H9 (cell line): ENCODE measurements around the gene APLP2. TPM values are rescaled to one million over a fixed set of nuclear protein-coding genes. Genes with fewer than 3 reads are reported as not detected.

Experiments used
- DNase-seq: peaks from one replicate; pipeline ENCODE4 v3.0.0-alpha.2; 2017
- H2AFZ ChIP-seq: one replicate; pipeline ENCODE4 v1.6.1; 2013; ENCODE audit warnings: mild to moderate bottlenecking, low read length, control low read depth, moderate library complexity
- H2AK5ac ChIP-seq: 2 replicates; pipeline ENCODE4 v1.6.1; 2013; ENCODE audit warnings: low read length, control low read depth, mixed read lengths; ENCODE audit not compliant: insufficient read length
- H2BK120ac ChIP-seq: one replicate; pipeline ENCODE4 v1.6.1; 2013; ENCODE audit warnings: low read depth, mild to moderate bottlenecking, low read length, control low read depth, inconsistent platforms; ENCODE audit not compliant: poor library complexity, severe bottlenecking
- H2BK12ac ChIP-seq: 2 replicates; pipeline ENCODE4 v1.6.1; 2013; ENCODE audit warnings: low read length, control low read depth, mixed read lengths, low read depth; ENCODE audit not compliant: insufficient read length
- H2BK15ac ChIP-seq: 2 replicates; pipeline ENCODE4 v1.6.1; 2013; ENCODE audit warnings: low read depth, low read length, control low read depth
- H2BK20ac ChIP-seq: one replicate; pipeline ENCODE4 v1.6.1; 2013; ENCODE audit warnings: low read depth, mild to moderate bottlenecking, low read length, control low read depth, inconsistent platforms; ENCODE audit not compliant: poor library complexity, severe bottlenecking
- H2BK5ac ChIP-seq: 2 replicates; pipeline ENCODE4 v1.6.1; 2013; ENCODE audit warnings: low read length, control low read depth, mixed read lengths; ENCODE audit not compliant: insufficient read length
- H3K14ac ChIP-seq: 2 replicates; pipeline ENCODE4 v1.6.1; 2013; ENCODE audit warnings: low read length, control low read depth; ENCODE audit not compliant: insufficient read depth
- H3K18ac ChIP-seq: 2 replicates; pipeline ENCODE4 v1.6.1; 2013; ENCODE audit warnings: low read depth, mild to moderate bottlenecking, mixed read lengths, low read length, control low read depth; ENCODE audit not compliant: insufficient read length
- H3K23ac ChIP-seq: 2 replicates; pipeline ENCODE4 v1.6.1; 2013; ENCODE audit warnings: low read length, control low read depth, mixed read lengths, low read depth; ENCODE audit not compliant: insufficient read length
- H3K23me2 ChIP-seq: 2 replicates; pipeline ENCODE4 v1.6.1; 2013; ENCODE audit warnings: low read depth, mild to moderate bottlenecking, mixed read lengths, low read length, control low read depth; ENCODE audit not compliant: insufficient read length, poor library complexity, severe bottlenecking
- H3K27ac ChIP-seq: 2 replicates; pipeline ENCODE4 v1.5.1; 2013; ENCODE audit warnings: low read length, control low read depth, mixed read lengths, low read depth; ENCODE audit not compliant: insufficient read length
- H3K27me3 ChIP-seq: 2 replicates; pipeline ENCODE4 v1.6.1; 2013; ENCODE audit warnings: low read length, control low read depth, inconsistent platforms; ENCODE audit not compliant: insufficient read depth
- H3K4ac ChIP-seq: 2 replicates; pipeline ENCODE4 v1.6.1; 2013; ENCODE audit warnings: low read depth, mild to moderate bottlenecking, control low read depth, inconsistent platforms, low read length, moderate library complexity
- H3K4me1 ChIP-seq: 2 replicates; pipeline ENCODE4 v1.6.1; 2013; ENCODE audit warnings: low read length, control low read depth, inconsistent platforms; ENCODE audit not compliant: insufficient read depth
- H3K4me2 ChIP-seq: 2 replicates; pipeline ENCODE4 v1.6.1; 2013; ENCODE audit warnings: low read length, control low read depth, mixed read lengths; ENCODE audit not compliant: insufficient read length, insufficient read depth
- H3K56ac ChIP-seq: 2 replicates; pipeline ENCODE4 v1.6.1; 2013; ENCODE audit warnings: low read depth, mild to moderate bottlenecking, mixed read lengths, low read length, control low read depth; ENCODE audit not compliant: insufficient read length
- H3K79me1 ChIP-seq: 2 replicates; pipeline ENCODE4 v1.6.1; 2013; ENCODE audit warnings: low read depth, mild to moderate bottlenecking, moderate library complexity, low read length, control low read depth, inconsistent platforms; ENCODE audit not compliant: insufficient read depth, poor library complexity, severe bottlenecking
- H3K79me2 ChIP-seq: 2 replicates; pipeline ENCODE4 v1.6.1; 2013; ENCODE audit warnings: low read length, control low read depth, inconsistent platforms; ENCODE audit not compliant: insufficient read depth
- H3K9ac ChIP-seq: 2 replicates; pipeline ENCODE4 v1.6.1; 2013; ENCODE audit warnings: low read length, control low read depth, mixed read lengths; ENCODE audit not compliant: insufficient read length; ENCODE audit errors: extremely low read depth
- H3K9me3 ChIP-seq: one replicate; pipeline ENCODE4 v1.6.1; 2013; ENCODE audit warnings: low read depth, low read length, inconsistent platforms; ENCODE audit not compliant: control insufficient read depth
- H3T11ph ChIP-seq: one replicate; pipeline ENCODE4 v1.6.1; 2013; ENCODE audit warnings: mild to moderate bottlenecking, low read length, control low read depth, inconsistent platforms
- H4K20me1 ChIP-seq: one replicate; pipeline ENCODE4 v1.6.1; 2013; ENCODE audit not compliant: control insufficient read depth, insufficient read length, insufficient read depth
- H4K5ac ChIP-seq: 2 replicates; pipeline ENCODE4 v1.6.1; 2013; ENCODE audit warnings: low read depth, mild to moderate bottlenecking, mixed read lengths, low read length, control low read depth; ENCODE audit not compliant: insufficient read length
- H4K8ac ChIP-seq: replicated peaks from 2 replicates; pipeline ENCODE4 v1.6.1; 2013; ENCODE audit warnings: low read length, control low read depth, mixed read lengths, low read depth; ENCODE audit not compliant: insufficient read length
- H4K91ac ChIP-seq: 2 replicates; pipeline ENCODE4 v1.6.1; 2013; ENCODE audit warnings: low read depth, mild to moderate bottlenecking, moderate library complexity, mixed read lengths, low read length, control low read depth; ENCODE audit not compliant: insufficient read length
- H3K27ac Mint-ChIP-seq, 3 experiments: 2 replicates in 2 of 3; 3 replicates in 1 of 3; pipeline ENCODE4 v1.8.0; 2020 to 2021; ENCODE audit warnings: mixed read lengths in 3 of 3, mild to moderate bottlenecking in 1 of 3, moderate library complexity in 1 of 3
- H3K27me3 Mint-ChIP-seq: 2 replicates; pipeline ENCODE4 v1.8.0; 2021; ENCODE audit warnings: low read depth, mild to moderate bottlenecking, moderate library complexity, mixed read lengths
- H3K36me3 Mint-ChIP-seq, 3 experiments: 2 replicates in 2 of 3; 3 replicates in 1 of 3; pipeline ENCODE4 v1.8.0; 2020 to 2021; ENCODE audit warnings: low read depth in 3 of 3, mixed read lengths in 3 of 3; ENCODE audit not compliant: insufficient read depth in 1 of 3
- H3K4me1 Mint-ChIP-seq, 2 experiments: 2 replicates each; pipeline ENCODE4 v1.8.0; 2020; ENCODE audit warnings: mixed read lengths in 2 of 2
- H3K4me3 Mint-ChIP-seq, 2 experiments: 2 replicates in 1 of 2; 3 replicates in 1 of 2; pipeline ENCODE4 v1.8.0; 2020 to 2021; ENCODE audit warnings: mild to moderate bottlenecking in 2 of 2, mixed read lengths in 2 of 2, moderate library complexity in 1 of 2
- H3K9me3 Mint-ChIP-seq, 2 experiments: 2 replicates in 1 of 2; 3 replicates in 1 of 2; pipeline ENCODE4 v1.8.0; 2020; ENCODE audit warnings: mild to moderate bottlenecking in 2 of 2, mixed read lengths in 2 of 2, moderate library complexity in 1 of 2
- CTCF ChIP-seq: fragments of 200-600 bp; sonication (generic); conservative IDR thresholded peaks from 3 replicates; pipeline ENCODE4 v1.8.0; 2021; ENCODE audit warnings: antibody characterized with exemption, mild to moderate bottlenecking
- WGBS: extraction: QIAGEN DNeasy Blood & Tissue Kit; methylation state at CpG from one replicate; pipeline ENCODE4 v1.1.7; 2013; ENCODE audit warnings: missing lambda C conversion rate, low lambda C conversion rate, mixed read lengths; ENCODE audit not compliant: insufficient read length; ENCODE audit errors: extremely low coverage; 5-methylcytosine and 5-hydroxymethylcytosine counted together
- total RNA-seq: library from RNA; stranded (reverse); gene quantifications from 2 replicates; pipeline ENCODE4 v1.2.1, GENCODE V29; 2021

APLP2 gene
- total RNA-seq, 1 experiment from 2014 or later = 328 TPM

GRCh38 chr11:130157840-130158239 is 88.1 kb downstream of the APLP2 start:
- Histone ChIP-seq H3K56ac (no peak overlapping the region), H4K91ac (no peak overlapping the region), H2BK12ac (no peak overlapping the region), H4K8ac (no peak overlapping the region), H4K20me1 (no peaks in the 10 kb centered on the region), H3K4me2 (no peak overlapping the region), H2AK5ac (no peak overlapping the region), H3K23me2 (peaks cover 8% of the 10 kb centered on the region), H3K18ac (no peak overlapping the region), H3T11ph (no peak overlapping the region), H3K27ac (no peak overlapping the region), H2BK15ac (no peak overlapping the region), H3K4ac (no peak overlapping the region), H3K9ac (no peak overlapping the region), H2BK20ac (no peak overlapping the region), H3K23ac (no peak overlapping the region), H3K14ac (no peak overlapping the region), H3K79me2 (no peaks in the 10 kb centered on the region), H2BK120ac (no peak overlapping the region), H2AFZ (no peak overlapping the region), H4K5ac (no peak overlapping the region), H3K27me3 (peaks cover 17% of the 10 kb centered on the region; the same call in 1 of the 2 replicates), H3K4me1 (no peaks in the 10 kb centered on the region; the same call in 1 of the 2 replicates), H3K9me3 (no peaks in the 10 kb centered on the region), H3K79me1 (no peaks in the 10 kb centered on the region), H2BK5ac (no peak overlapping the region)
- H3K36me3 Mint-ChIP-seq = no peaks in the 10 kb centered on the region; a peak in 1 of 7 replicates
- DNase-seq = no peak
- peaks cover 43% of the 10 kb centered on the region in 2 experiments for H3K4me1 Mint-ChIP-seq
- H3K4me3 Mint-ChIP-seq = no peak overlapping the region
- no peak overlapping the region for H3K27ac Mint-ChIP-seq
- TF ChIP-seq CTCF = no peak
- H3K27me3 Mint-ChIP-seq = peaks cover 55% of the 10 kb centered on the region
- H3K9me3 Mint-ChIP-seq = no peaks in the 10 kb centered on the region; a peak in 1 of 5 replicates
- WGBS = no CpG with 5 or more reads among the region's 3 CpGs
